Measurements from ENCODE around the gene NDST3. TPM values are rescaled to one million over a fixed set of nuclear protein-coding genes. Genes with fewer than 3 reads are reported as not detected.
A peak's percentile ranks its signal among the peaks of the same experiment; 100 is the strongest.

The NDST3 gene
- total and polyA plus RNA-seq, 2 of the 13 experiments (the other 11 are each of a cell fraction or from before 2014, with no cell fraction given) = not detected

DNA sequence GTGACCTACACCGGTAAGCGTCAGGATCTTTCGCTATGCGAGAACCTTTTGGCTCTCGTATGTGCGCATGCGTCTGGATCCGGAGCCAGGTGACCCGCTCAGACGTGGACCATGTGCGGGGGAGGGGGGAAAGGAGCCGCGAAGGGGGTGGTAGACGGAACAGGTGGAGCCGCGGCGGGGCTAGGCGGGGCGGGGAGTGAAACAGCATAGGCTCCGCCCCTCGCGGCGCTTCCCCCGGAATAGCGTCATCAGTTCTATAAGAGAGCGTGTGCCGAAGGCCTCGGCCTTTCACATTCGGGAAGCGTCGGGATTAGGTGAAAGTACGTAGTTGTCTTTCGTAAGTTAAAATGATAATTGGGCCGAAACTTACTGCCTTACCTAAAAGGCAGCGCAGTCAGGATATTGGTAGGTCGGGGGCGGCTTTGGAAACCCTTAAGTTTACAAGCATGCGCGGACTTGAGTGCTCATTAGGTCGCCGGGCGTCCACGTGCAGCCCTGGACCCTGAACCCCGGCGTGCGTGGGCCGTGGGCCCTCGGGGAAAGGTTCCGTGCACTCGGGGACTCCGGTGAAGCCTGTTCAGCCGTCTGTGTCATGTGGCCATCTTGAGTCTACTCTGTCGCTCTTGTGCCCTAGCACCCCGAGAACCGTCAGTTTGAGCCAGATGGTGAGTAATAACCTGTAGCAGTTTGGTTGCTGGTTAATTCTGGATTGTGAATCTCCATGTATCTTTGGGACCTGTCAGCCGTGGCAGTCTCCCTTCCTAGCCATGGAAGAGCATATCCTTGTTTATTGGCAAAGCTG is 244.4 kb downstream of the NDST3 start (continued):
- TF ChIP-seq, protein P1, sequence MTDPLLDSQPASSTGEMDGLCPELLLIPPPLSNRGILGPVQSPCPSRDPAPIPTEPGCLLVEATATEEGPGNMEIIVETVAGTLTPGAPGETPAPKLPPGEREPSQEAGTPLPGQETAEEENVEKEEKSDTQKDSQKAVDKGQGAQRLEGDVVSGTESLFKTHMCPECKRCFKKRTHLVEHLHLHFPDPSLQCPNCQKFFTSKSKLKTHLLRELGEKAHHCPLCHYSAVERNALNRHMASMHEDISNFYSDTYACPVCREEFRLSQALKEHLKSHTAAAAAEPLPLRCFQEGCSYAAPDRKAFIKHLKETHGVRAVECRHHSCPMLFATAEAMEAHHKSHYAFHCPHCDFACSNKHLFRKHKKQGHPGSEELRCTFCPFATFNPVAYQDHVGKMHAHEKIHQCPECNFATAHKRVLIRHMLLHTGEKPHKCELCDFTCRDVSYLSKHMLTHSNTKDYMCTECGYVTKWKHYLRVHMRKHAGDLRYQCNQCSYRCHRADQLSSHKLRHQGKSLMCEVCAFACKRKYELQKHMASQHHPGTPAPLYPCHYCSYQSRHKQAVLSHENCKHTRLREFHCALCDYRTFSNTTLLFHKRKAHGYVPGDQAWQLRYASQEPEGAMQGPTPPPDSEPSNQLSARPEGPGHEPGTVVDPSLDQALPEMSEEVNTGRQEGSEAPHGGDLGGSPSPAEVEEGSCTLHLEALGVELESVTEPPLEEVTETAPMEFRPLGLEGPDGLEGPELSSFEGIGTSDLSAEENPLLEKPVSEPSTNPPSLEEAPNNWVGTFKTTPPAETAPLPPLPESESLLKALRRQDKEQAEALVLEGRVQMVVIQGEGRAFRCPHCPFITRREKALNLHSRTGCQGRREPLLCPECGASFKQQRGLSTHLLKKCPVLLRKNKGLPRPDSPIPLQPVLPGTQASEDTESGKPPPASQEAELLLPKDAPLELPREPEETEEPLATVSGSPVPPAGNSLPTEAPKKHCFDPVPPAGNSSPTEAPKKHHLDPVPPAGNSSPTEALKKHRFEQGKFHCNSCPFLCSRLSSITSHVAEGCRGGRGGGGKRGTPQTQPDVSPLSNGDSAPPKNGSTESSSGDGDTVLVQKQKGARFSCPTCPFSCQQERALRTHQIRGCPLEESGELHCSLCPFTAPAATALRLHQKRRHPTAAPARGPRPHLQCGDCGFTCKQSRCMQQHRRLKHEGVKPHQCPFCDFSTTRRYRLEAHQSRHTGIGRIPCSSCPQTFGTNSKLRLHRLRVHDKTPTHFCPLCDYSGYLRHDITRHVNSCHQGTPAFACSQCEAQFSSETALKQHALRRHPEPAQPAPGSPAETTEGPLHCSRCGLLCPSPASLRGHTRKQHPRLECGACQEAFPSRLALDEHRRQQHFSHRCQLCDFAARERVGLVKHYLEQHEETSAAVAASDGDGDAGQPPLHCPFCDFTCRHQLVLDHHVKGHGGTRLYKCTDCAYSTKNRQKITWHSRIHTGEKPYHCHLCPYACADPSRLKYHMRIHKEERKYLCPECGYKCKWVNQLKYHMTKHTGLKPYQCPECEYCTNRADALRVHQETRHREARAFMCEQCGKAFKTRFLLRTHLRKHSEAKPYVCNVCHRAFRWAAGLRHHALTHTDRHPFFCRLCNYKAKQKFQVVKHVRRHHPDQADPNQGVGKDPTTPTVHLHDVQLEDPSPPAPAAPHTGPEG (CRISPR knock-in tag; IDR thresholded peaks at IDR 0.05) = peak; percentile 75; the same call in 1 of the 2 replicates
- TF ChIP-seq, protein P2, sequence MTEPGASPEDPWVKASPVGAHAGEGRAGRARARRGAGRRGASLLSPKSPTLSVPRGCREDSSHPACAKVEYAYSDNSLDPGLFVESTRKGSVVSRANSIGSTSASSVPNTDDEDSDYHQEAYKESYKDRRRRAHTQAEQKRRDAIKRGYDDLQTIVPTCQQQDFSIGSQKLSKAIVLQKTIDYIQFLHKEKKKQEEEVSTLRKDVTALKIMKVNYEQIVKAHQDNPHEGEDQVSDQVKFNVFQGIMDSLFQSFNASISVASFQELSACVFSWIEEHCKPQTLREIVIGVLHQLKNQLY (CRISPR knock-in tag; IDR thresholded peaks at IDR 0.05) = peak; percentile 73
- TF ChIP-seq GATAD2A (CRISPR knock-in tag; IDR thresholded peaks at IDR 0.05) = peak; percentile 60; the same call in 1 of the 2 replicates
- TF ChIP-seq, protein P3, sequence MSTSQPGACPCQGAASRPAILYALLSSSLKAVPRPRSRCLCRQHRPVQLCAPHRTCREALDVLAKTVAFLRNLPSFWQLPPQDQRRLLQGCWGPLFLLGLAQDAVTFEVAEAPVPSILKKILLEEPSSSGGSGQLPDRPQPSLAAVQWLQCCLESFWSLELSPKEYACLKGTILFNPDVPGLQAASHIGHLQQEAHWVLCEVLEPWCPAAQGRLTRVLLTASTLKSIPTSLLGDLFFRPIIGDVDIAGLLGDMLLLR (CRISPR knock-in tag; IDR thresholded peaks at IDR 0.05) = peak; percentile 92
- TF ChIP-seq RBM22 (optimal IDR thresholded peaks at IDR 0.05; ENCODE audit: low read length) = peak; percentile 94
- TF ChIP-seq, protein P4, sequence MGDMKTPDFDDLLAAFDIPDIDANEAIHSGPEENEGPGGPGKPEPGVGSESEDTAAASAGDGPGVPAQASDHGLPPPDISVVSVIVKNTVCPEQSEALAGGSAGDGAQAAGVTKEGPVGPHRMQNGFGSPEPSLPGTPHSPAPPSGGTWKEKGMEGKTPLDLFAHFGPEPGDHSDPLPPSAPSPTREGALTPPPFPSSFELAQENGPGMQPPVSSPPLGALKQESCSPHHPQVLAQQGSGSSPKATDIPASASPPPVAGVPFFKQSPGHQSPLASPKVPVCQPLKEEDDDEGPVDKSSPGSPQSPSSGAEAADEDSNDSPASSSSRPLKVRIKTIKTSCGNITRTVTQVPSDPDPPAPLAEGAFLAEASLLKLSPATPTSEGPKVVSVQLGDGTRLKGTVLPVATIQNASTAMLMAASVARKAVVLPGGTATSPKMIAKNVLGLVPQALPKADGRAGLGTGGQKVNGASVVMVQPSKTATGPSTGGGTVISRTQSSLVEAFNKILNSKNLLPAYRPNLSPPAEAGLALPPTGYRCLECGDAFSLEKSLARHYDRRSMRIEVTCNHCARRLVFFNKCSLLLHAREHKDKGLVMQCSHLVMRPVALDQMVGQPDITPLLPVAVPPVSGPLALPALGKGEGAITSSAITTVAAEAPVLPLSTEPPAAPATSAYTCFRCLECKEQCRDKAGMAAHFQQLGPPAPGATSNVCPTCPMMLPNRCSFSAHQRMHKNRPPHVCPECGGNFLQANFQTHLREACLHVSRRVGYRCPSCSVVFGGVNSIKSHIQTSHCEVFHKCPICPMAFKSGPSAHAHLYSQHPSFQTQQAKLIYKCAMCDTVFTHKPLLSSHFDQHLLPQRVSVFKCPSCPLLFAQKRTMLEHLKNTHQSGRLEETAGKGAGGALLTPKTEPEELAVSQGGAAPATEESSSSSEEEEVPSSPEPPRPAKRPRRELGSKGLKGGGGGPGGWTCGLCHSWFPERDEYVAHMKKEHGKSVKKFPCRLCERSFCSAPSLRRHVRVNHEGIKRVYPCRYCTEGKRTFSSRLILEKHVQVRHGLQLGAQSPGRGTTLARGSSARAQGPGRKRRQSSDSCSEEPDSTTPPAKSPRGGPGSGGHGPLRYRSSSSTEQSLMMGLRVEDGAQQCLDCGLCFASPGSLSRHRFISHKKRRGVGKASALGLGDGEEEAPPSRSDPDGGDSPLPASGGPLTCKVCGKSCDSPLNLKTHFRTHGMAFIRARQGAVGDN (CRISPR knock-in tag; IDR thresholded peaks at IDR 0.05) = peak; percentile 93
- peak; percentile 70 for TF ChIP-seq FOXA3 (CRISPR knock-in tag; IDR thresholded peaks at IDR 0.05)
- 0 out of 2 replicates have a peak, but pooled peaks have one; percentile 90 for TF ChIP-seq RARG (CRISPR knock-in tag; IDR thresholded peaks at IDR 0.05; ENCODE audit: low read depth)
- TF ChIP-seq TSC22D2 (CRISPR knock-in tag; IDR thresholded peaks at IDR 0.05; ENCODE audit: borderline replicate concordance) = peak; percentile 74; the same call in 1 of the 2 replicates
- no peak for TF ChIP-seq ZNF329 (CRISPR knock-in tag; IDR thresholded peaks at IDR 0.05; ENCODE audit: low read depth)
- no peak for TF ChIP-seq ZFAT (CRISPR knock-in tag; conservative IDR thresholded peaks at IDR 0.05)
- TF ChIP-seq, protein P5, sequence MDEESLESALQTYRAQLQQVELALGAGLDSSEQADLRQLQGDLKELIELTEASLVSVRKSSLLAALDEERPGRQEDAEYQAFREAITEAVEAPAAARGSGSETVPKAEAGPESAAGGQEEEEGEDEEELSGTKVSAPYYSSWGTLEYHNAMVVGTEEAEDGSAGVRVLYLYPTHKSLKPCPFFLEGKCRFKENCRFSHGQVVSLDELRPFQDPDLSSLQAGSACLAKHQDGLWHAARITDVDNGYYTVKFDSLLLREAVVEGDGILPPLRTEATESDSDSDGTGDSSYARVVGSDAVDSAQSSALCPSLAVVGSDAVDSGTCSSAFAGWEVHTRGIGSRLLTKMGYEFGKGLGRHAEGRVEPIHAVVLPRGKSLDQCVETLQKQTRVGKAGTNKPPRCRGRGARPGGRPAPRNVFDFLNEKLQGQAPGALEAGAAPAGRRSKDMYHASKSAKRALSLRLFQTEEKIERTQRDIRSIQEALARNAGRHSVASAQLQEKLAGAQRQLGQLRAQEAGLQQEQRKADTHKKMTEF (CRISPR knock-in tag; IDR thresholded peaks at IDR 0.05) = peak; percentile 85
- TF ChIP-seq NCOR1 (IDR thresholded peaks at IDR 0.05; ENCODE audit: borderline replicate concordance, low read length) = 0 out of 2 replicates have a peak, but pooled peaks have one; percentile 36
- no peak for TF ChIP-seq TCF7 (IDR thresholded peaks at IDR 0.05; ENCODE audit: low read depth)
- no peak for TF ChIP-seq ZNF788 (CRISPR knock-in tag; IDR thresholded peaks at IDR 0.05; ENCODE audit: borderline replicate concordance)
